GM18520 (cell line): ENCODE data around the gene CDKN2B.
"Not testable (repeated sequence)": the region's sequence is repeated elsewhere in the genome, so short reads cannot be mapped to it uniquely, and the experiment has no call there.

Experiments
- ATAC-seq: cut with Tn5 transposase; IDR thresholded peaks from one replicate; pipeline ENCODE4 v1.9.1; 2021; ENCODE audit not compliant: unreplicated experiment

The CDKN2B gene

GRCh38 chr9:21970800-21971640, 38.1 kb downstream of the CDKN2B start:
- no peak for ATAC-seq

- no peak for ATAC-seq
Observed at GRCh38 chr9:21969951-21970799, 38.9 kb downstream of the CDKN2B start.

GRCh38 chr9:21969011-21969940, 39.8 kb downstream of the CDKN2B start:
- no peak for ATAC-seq

- no peak for ATAC-seq
Observed at GRCh38 chr9:21968331-21969010, 40.6 kb downstream of the CDKN2B start.

- ATAC-seq: no peak
Observed at GRCh38 chr9:21967702-21968101, 41.4 kb downstream of the CDKN2B start.

- no peak for ATAC-seq
Observed at GRCh38 chr9:21967169-21967568, 41.9 kb downstream of the CDKN2B start.

GRCh38 chr9:21966140-21966851, 42.8 kb downstream of the CDKN2B start:
- ATAC-seq: no peak

- ATAC-seq: peak; percentile 81
Observed at GRCh38 chr9:21965401-21965951, 43.6 kb downstream of the CDKN2B start.

- ATAC-seq: peak; percentile 46
Observed at GRCh38 chr9:21964925-21965385, 44.1 kb downstream of the CDKN2B start.

- ATAC-seq: no peak
Observed at GRCh38 chr9:21961569-21961968, 47.5 kb downstream of the CDKN2B start.

GRCh38 chr9:21959268-21959667, 49.8 kb downstream of the CDKN2B start:
- not testable (repeated sequence) for ATAC-seq

- ATAC-seq: no peak
Observed at GRCh38 chr9:21958833-21959232, 50.3 kb downstream of the CDKN2B start.
